IPS DF 6.9 (cell line): Measurements from ENCODE around the gene PCDHB14.
"Not testable (repeated sequence)": the region's sequence is repeated elsewhere in the genome, so short reads cannot be mapped to it uniquely, and the experiment has no call there.

Experiments used
- DNase-seq: peaks from one replicate; pipeline ENCODE4 v3.0.0-alpha.2; 2013; ENCODE audit warnings: low read depth, low spot score
- H3K27ac ChIP-seq: one replicate; pipeline ENCODE4 v1.5.1; 2013; ENCODE audit warnings: low read length, control low read depth
- H3K27me3 ChIP-seq: 2 replicates; pipeline ENCODE4 v1.6.1; 2013; ENCODE audit warnings: mild to moderate bottlenecking, low read length; ENCODE audit not compliant: control insufficient read depth, insufficient read depth
- H3K36me3 ChIP-seq: 2 replicates; pipeline ENCODE4 v1.6.1; 2013; ENCODE audit warnings: low read length; ENCODE audit not compliant: control insufficient read depth, insufficient read depth
- H3K4me1 ChIP-seq: 2 replicates; pipeline ENCODE4 v1.6.1; 2013; ENCODE audit warnings: low read length; ENCODE audit not compliant: control insufficient read depth, insufficient read depth
- H3K4me3 ChIP-seq: 2 replicates; pipeline ENCODE4 v1.5.1; 2013; ENCODE audit warnings: mild to moderate bottlenecking, low read length
- H3K9me3 ChIP-seq: 2 replicates; pipeline ENCODE4 v1.6.1; 2013; ENCODE audit warnings: low read length, inconsistent platforms; ENCODE audit not compliant: control insufficient read depth, insufficient read depth
- WGBS: extraction: QIAGEN DNeasy Blood & Tissue Kit; methylation state at CpG from one replicate; pipeline ENCODE4 v1.1.7; 2013; ENCODE audit warnings: mixed read lengths, missing lambda C conversion rate; ENCODE audit not compliant: insufficient read length, insufficient coverage; 5-methylcytosine and 5-hydroxymethylcytosine counted together

The PCDHB14 gene

GRCh38 chr5:141236516-141237313 lies 13.6 kb downstream of the PCDHB14 start:
- no peak overlapping the region for H3K27ac ChIP-seq
- H3K4me3 ChIP-seq: no peak overlapping the region
- WGBS: no CpG with 5 or more reads among the region's 32 CpGs
- no peak for DNase-seq
- H3K36me3 ChIP-seq: no peaks in the 10 kb centered on the region
- no peaks in the 10 kb centered on the region; the same call in 1 of the 2 replicates for H3K27me3 ChIP-seq
- no peaks in the 10 kb centered on the region; the same call in 1 of the 2 replicates for H3K9me3 ChIP-seq
- H3K4me1 ChIP-seq: no peaks in the 10 kb centered on the region

DNA sequence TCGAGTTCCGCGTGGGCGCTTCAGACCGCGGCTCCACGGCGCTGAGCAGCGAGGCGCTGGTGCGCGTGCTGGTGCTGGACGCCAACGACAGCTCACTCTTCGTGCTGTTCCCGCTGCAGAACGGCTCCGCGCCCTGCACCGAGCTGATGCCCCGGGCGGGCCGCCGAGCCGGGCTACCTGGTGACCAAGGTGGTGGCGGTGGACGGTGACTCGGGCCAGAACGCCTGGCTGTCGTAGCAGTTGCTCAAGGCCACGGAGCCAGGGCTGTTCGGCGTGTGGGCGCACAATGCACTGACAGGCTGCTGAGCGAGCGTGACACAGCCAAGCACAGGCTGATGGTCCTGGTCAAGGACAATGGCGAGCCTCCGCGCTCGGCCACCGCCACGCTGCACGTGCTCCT lies 18.4 kb downstream of the PCDHB14 start:
- Histone ChIP-seq H3K27me3 (no peaks in the 10 kb centered on the region; the same call in 1 of the 2 replicates), H3K9me3 (no peaks in the 10 kb centered on the region), H3K27ac (no peak overlapping the region), H3K4me3 (no peak overlapping the region), H3K4me1 (no peaks in the 10 kb centered on the region), H3K36me3 (no peaks in the 10 kb centered on the region)
- no CpG with 5 or more reads among the region's 43 CpGs for WGBS
- DNase-seq: no peak

DNA sequence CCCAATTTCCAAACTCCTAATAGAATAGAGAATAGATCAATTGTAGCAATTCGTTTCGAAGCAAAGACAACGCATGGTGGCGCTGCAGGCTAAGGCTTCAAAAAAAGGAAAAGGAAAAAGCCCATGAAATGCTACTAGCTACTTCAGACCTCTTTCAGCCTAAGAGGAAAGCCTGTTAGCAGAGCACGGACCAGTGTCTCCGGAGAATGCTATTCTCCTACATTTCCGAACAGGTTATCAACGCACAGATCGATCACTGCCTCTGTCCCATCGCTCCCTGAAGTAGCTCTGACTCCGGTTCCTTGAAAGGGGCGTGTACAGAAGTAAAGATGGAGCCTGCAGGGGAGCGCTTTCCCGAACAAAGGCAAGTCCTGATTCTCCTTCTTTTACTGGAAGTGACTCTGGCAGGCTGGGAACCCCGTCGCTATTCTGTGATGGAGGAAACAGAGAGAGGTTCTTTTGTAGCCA lies 22.1 kb downstream of the PCDHB14 start, which contains the start of gene PCDHB15:
Gene PCDHB15 (plus strand): TSS at position 146 of the 468 bp plus-strand sequence. CDS start 184 bp downstream, at position 330.
- Histone ChIP-seq H3K4me1 (no peaks in the 10 kb centered on the region), H3K4me3 (peak within 1 kb of the TSS; percentile 52; the same call in 1 of the 2 replicates), H3K9me3 (no peaks in the 10 kb centered on the region), H3K27me3 (no peaks in the 10 kb centered on the region), H3K27ac (no peak within 1 kb of the TSS), H3K36me3 (0 out of 2 replicates have a peak, but pooled peaks cover 3% of the 10 kb centered on the region)
- WGBS: no CpG with 5 or more reads among the region's 16 CpGs
- DNase-seq: no peak

GRCh38 chr5:141246971-141247370 lies 23.8 kb downstream of the PCDHB14 start:
- H3K4me3 ChIP-seq, H3K4me1 ChIP-seq, H3K27ac ChIP-seq, H3K27me3 ChIP-seq, DNase-seq, H3K9me3 ChIP-seq, H3K36me3 ChIP-seq: not testable (repeated sequence)
- WGBS: no CpG with 5 or more reads among the region's 42 CpGs

- WGBS: no CpG with 5 or more reads among the region's 34 CpGs
- not testable (repeated sequence) for H3K9me3 ChIP-seq, DNase-seq, H3K4me1 ChIP-seq, H3K27ac ChIP-seq, H3K27me3 ChIP-seq, H3K4me3 ChIP-seq, H3K36me3 ChIP-seq
Observed at GRCh38 chr5:141247434-141247833, 24.3 kb downstream of the PCDHB14 start.

DNA sequence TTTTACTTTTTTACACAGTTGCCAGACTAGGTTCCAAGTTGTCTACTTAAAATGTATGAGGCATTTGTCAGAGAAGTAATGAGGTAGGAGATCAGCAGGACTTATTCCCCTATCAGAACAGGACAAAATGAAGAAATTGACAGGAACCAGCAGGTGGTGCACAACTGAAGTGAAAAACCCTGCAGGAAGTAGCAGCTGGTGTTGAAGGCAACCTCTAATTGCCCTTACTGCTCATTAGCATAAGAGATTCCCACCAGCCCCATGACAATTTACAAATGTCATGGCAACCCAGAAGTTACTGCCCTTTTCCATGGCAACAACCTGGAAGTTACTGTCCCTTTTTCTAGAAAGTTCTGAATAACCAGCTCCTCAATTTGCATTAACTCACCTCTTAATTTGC lies 27.4 kb downstream of the PCDHB14 start:
- H3K36me3 ChIP-seq: 0 out of 2 replicates have a peak, but pooled peaks cover 3% of the 10 kb centered on the region
- no peaks in the 10 kb centered on the region for H3K27me3 ChIP-seq
- H3K4me1 ChIP-seq: no peaks in the 10 kb centered on the region
- H3K27ac ChIP-seq: no peak overlapping the region
- H3K9me3 ChIP-seq: no peaks in the 10 kb centered on the region; the same call in 1 of the 2 replicates
- no peak overlapping the region for H3K4me3 ChIP-seq
- DNase-seq: no peak

DNA sequence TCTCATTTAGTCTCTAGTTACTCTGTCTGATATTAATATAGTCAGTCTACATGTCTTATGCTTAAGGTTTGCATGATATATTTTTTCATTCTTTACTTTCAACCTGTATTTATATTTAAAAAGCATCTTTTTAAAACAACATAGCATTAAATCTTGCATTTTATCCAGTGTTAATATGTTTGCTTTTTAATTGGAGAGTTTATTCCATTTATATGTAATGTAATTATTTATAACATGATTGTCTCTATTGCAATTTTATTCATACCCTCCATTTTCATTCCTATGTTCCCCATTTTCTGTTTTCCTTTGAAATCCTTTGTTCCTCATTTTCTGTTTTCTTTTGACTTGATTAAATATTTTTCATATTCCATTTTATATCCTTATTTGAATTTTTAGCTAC lies 35.3 kb downstream of the PCDHB14 start:
- DNase-seq: no peak
- Histone ChIP-seq H3K27ac (no peak overlapping the region), H3K4me1 (no peaks in the 10 kb centered on the region), H3K27me3 (no peaks in the 10 kb centered on the region), H3K36me3 (no peaks in the 10 kb centered on the region), H3K9me3 (peaks cover 3% of the 10 kb centered on the region), H3K4me3 (no peak overlapping the region)

DNA sequence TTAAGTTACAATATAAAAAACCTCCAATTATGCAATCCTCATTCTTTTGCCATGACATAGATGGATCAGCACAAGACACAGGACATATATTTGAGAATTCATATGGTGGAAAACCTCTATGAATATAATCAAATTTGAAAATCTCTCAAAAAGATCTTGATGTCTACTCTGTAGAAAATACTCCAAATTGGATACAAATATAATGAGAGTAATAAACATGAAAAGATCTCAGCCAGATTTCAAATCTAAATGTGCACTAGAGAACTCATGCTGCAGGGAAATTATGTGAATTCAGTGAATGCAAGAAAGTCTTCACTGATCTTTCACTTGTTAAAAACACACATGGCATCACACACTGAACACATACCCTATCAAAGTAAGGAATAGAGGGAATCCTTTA lies 35.8 kb downstream of the PCDHB14 start:
- Histone ChIP-seq H3K27me3 (no peaks in the 10 kb centered on the region), H3K9me3 (peaks cover 3% of the 10 kb centered on the region), H3K4me3 (no peak overlapping the region), H3K27ac (no peak overlapping the region), H3K4me1 (no peaks in the 10 kb centered on the region), H3K36me3 (no peaks in the 10 kb centered on the region)
- DNase-seq: no peak

GRCh38 chr5:141260458-141261237 lies 37.5 kb downstream of the PCDHB14 start:
- no peak overlapping the region for H3K4me3 ChIP-seq
- DNase-seq: no peak
- WGBS: no CpG with 5 or more reads among the region's 5 CpGs
- peaks cover 3% of the 10 kb centered on the region for H3K9me3 ChIP-seq
- no peaks in the 10 kb centered on the region for H3K27me3 ChIP-seq
- no peaks in the 10 kb centered on the region for H3K36me3 ChIP-seq
- no peak overlapping the region for H3K27ac ChIP-seq
- H3K4me1 ChIP-seq: no peaks in the 10 kb centered on the region

DNA sequence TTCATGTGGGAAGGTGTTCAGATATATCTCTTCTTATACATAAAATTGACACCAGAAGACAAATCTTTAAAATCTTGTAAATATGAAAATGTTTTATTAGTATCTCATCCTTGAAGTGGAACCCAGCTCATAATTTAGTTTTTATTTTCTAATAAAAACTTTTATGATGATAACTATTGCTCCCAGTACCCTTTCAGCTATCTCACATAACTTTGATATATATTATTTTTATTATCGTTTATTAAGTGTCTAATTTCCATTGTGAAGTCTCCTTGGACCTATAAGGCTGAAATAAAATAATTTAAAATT lies 38.0 kb downstream of the PCDHB14 start:
- no CpG with 5 or more reads among the region's 1 CpG for WGBS
- no peak for DNase-seq
- peaks cover 3% of the 10 kb centered on the region for H3K9me3 ChIP-seq
- H3K4me1 ChIP-seq: no peaks in the 10 kb centered on the region
- no peak overlapping the region for H3K4me3 ChIP-seq
- no peaks in the 10 kb centered on the region for H3K27me3 ChIP-seq
- no peak overlapping the region for H3K27ac ChIP-seq
- H3K36me3 ChIP-seq: no peaks in the 10 kb centered on the region
